Endodermal cell (in vitro differentiated cells): ENCODE measurements around the gene NOTCH2. TPM values are rescaled to one million over a fixed set of nuclear protein-coding genes. Genes with fewer than 3 reads are reported as not detected.

ENCODE experiments used
- DNase-seq: peaks from one replicate; pipeline ENCODE4 v3.0.0-alpha.2; 2017
- H3K27ac ChIP-seq: 2 replicates; pipeline ENCODE4 v1.5.1; 2013; ENCODE audit warnings: mild to moderate bottlenecking, low read depth, low read length, moderate library complexity
- H3K27me3 ChIP-seq: 2 replicates; pipeline ENCODE4 v1.6.1; 2013; ENCODE audit warnings: mild to moderate bottlenecking, low read length, moderate library complexity; ENCODE audit not compliant: insufficient read depth, control insufficient read depth, poor library complexity, severe bottlenecking
- H3K36me3 ChIP-seq: 2 replicates; pipeline ENCODE4 v1.7.0; 2013; ENCODE audit warnings: mild to moderate bottlenecking, low read length, moderate library complexity; ENCODE audit not compliant: control insufficient read depth, insufficient read depth
- H3K4me1 ChIP-seq: one replicate; pipeline ENCODE4 v1.7.0; 2013; ENCODE audit warnings: low read length; ENCODE audit not compliant: control insufficient read depth, insufficient read depth
- H3K4me3 ChIP-seq: 2 replicates; pipeline ENCODE4 v1.5.1; 2013; ENCODE audit warnings: mild to moderate bottlenecking, low read length, moderate library complexity
- H3K9ac ChIP-seq: 2 replicates; pipeline ENCODE4 v1.6.1; 2013; ENCODE audit warnings: mild to moderate bottlenecking, low read length, moderate library complexity; ENCODE audit not compliant: poor library complexity, severe bottlenecking; ENCODE audit errors: extremely low read depth
- H3K9me3 ChIP-seq: 2 replicates; pipeline ENCODE4 v1.6.1; 2013; ENCODE audit warnings: mild to moderate bottlenecking, low read length, moderate library complexity; ENCODE audit not compliant: control insufficient read depth
- H3K27ac Mint-ChIP-seq: 2 replicates; pipeline ENCODE4 v1.8.0; 2020; ENCODE audit warnings: mixed read lengths
- H3K27me3 Mint-ChIP-seq: 2 replicates; pipeline ENCODE4 v1.8.0; 2021; ENCODE audit warnings: mild to moderate bottlenecking, mixed read lengths; ENCODE audit not compliant: insufficient read depth
- H3K36me3 Mint-ChIP-seq: 2 replicates; pipeline ENCODE4 v1.8.0; 2020; ENCODE audit warnings: low read depth, mixed read lengths
- H3K4me1 Mint-ChIP-seq: 2 replicates; pipeline ENCODE4 v1.8.0; 2020; ENCODE audit warnings: mixed read lengths
- H3K4me3 Mint-ChIP-seq: 2 replicates; pipeline ENCODE4 v1.8.0; 2020; ENCODE audit warnings: mild to moderate bottlenecking, moderate library complexity, mixed read lengths
- H3K9me3 Mint-ChIP-seq: 2 replicates; pipeline ENCODE4 v1.8.0; 2020; ENCODE audit warnings: mild to moderate bottlenecking, mixed read lengths
- CTCF ChIP-seq: fragments of 200-600 bp; sonication (generic); conservative IDR thresholded peaks from 2 replicates; pipeline ENCODE4 v1.5.0; 2021; ENCODE audit warnings: antibody characterized with exemption, mild to moderate bottlenecking
- WGBS, 2 experiments: methylation state at CpG; one replicate each; pipeline versions ENCODE4 v1.1.5 to v1.1.7; 2013; ENCODE audit warnings: missing lambda C conversion rate in 2 of 2, mixed read lengths in 1 of 2; ENCODE audit not compliant: insufficient coverage in 1 of 2, insufficient read length in 1 of 2; 5-methylcytosine and 5-hydroxymethylcytosine counted together
- total RNA-seq, 2 donors: library from RNA; stranded (reverse); fragmentation: NEBNext Ultra II Directional in 1 of 2; extraction: Animal tissue kit (Norgen Biotek cat#: 25700) in 1 of 2; gene quantifications; 2 replicates in 1 of 2; 3 replicates in 1 of 2; pipeline ENCODE4 v1.2.1, GENCODE V29; 2021

Gene NOTCH2
- total RNA-seq, 2 donors from 2014 or later: 79.0 to 88.3 TPM

GRCh38 chr1:119946724-119947123, 122.7 kb downstream of the NOTCH2 start:
- Mint-ChIP-seq H3K36me3 (peaks cover 24% of the 10 kb centered on the region), H3K9me3 (no peaks in the 10 kb centered on the region), H3K27ac (peak overlapping the region; percentile 33), H3K4me3 (no peak overlapping the region), H3K4me1 (no peaks in the 10 kb centered on the region), H3K27me3 (no peaks in the 10 kb centered on the region)
- Histone ChIP-seq H3K4me1 (no peaks in the 10 kb centered on the region), H3K9me3 (no peaks in the 10 kb centered on the region), H3K36me3 (peaks cover 33% of the 10 kb centered on the region), H3K27ac (no peak overlapping the region), H3K27me3 (no peaks in the 10 kb centered on the region), H3K4me3 (no peak overlapping the region), H3K9ac (no peak overlapping the region)
- no CpG with 5 or more reads among the region's 1 CpG for WGBS, 2 experiments
- no peak for DNase-seq
- TF ChIP-seq CTCF: no peak

- Mint-ChIP-seq H3K36me3 (peaks cover 29% of the 10 kb centered on the region), H3K4me1 (no peaks in the 10 kb centered on the region), H3K27ac (no peak overlapping the region), H3K27me3 (no peaks in the 10 kb centered on the region), H3K4me3 (no peak overlapping the region), H3K9me3 (no peaks in the 10 kb centered on the region)
- 88 to 89% methylated on average over 1 to 2 of the region's 2 CpGs for WGBS, 2 experiments
- H3K4me1 ChIP-seq: no peaks in the 10 kb centered on the region
- no peak overlapping the region for H3K27ac ChIP-seq
- no peak overlapping the region for H3K9ac ChIP-seq
- DNase-seq: no peak
- H3K27me3 ChIP-seq: no peaks in the 10 kb centered on the region
- no peak overlapping the region for H3K4me3 ChIP-seq
- no peak for TF ChIP-seq CTCF
- no peaks in the 10 kb centered on the region for H3K9me3 ChIP-seq
- H3K36me3 ChIP-seq: peaks cover 36% of the 10 kb centered on the region
These were observed 126.2 kb downstream of the NOTCH2 start for GRCh38 chr1:119943216-119943615.

DNA sequence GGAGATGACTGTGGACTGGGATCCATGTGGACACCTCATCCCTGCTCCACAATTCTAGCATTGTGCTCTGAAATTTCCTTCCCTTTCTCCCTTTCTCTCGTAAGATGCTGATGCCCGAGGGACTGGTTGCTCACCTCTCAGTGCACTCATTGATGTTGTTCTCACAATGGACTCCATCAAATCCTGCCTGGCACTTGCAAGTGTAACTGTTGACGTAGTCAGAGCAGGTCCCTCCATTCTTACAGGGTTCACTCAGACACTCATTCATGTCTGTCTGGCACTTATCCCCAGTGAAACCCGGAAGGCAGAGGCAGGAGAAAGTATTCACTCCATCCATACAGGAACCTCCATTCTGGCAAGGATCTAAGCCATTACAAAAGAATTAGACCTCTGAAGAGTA, 128.1 kb downstream of the NOTCH2 start:
- H3K27me3 ChIP-seq: no peaks in the 10 kb centered on the region
- no peaks in the 10 kb centered on the region for H3K4me1 ChIP-seq
- H3K36me3 ChIP-seq: peaks cover 42% of the 10 kb centered on the region
- Mint-ChIP-seq H3K27ac (no peak overlapping the region), H3K9me3 (no peaks in the 10 kb centered on the region), H3K36me3 (peaks cover 36% of the 10 kb centered on the region), H3K27me3 (no peaks in the 10 kb centered on the region), H3K4me3 (no peak overlapping the region), H3K4me1 (no peaks in the 10 kb centered on the region)
- no peak overlapping the region for H3K9ac ChIP-seq
- 84 to 95% methylated on average over 3 to 4 of the region's 4 CpGs for WGBS, 2 experiments
- no peaks in the 10 kb centered on the region for H3K9me3 ChIP-seq
- no peak overlapping the region for H3K4me3 ChIP-seq
- no peak for DNase-seq
- no peak for TF ChIP-seq CTCF
- H3K27ac ChIP-seq: no peak overlapping the region
